Head of caudate nucleus (tissue), 42 donors: ENCODE measurements around the gene DCTN2.
"Not testable (repeated sequence)": the region's sequence is repeated elsewhere in the genome, so short reads cannot be mapped to it uniquely, and the experiment has no call there.

ENCODE experiments used
- DNase-seq, 42 donors: peaks; one replicate each; pipeline versions ENCODE4 v3.0.0 to v3.0.0-alpha.2; 2020 to 2021; ENCODE audit warnings: mixed read lengths in 7 of 42
- intact Hi-C: fragments of 100-400 bp; cut with DNase I; formaldehyde crosslinking; loops from one replicate; pipeline ENCODE4 v1.15.0; 2022

The DCTN2 gene

GRCh38 chr12:57579677-57580465, 32.9 kb upstream of the DCTN2 start:
- intact Hi-C loops: loop anchor here (5.0 kb wide), 1 partner anchor 42 kb away; no protein-coding TSS in a partner anchor
- no peak for DNase-seq

- intact Hi-C loops: no loop called here
- no peak for DNase-seq
Observed at GRCh38 chr12:57579011-57579410, 32.0 kb upstream of the DCTN2 start.

GRCh38 chr12:57577981-57578758, 31.2 kb upstream of the DCTN2 start:
- DNase-seq: no peak
- intact Hi-C loops: no loop called here

- intact Hi-C loops: no loop called here
- no peak for DNase-seq
Observed at GRCh38 chr12:57576613-57577160, 29.7 kb upstream of the DCTN2 start.

GRCh38 chr12:57575771-57576612, 29.0 kb upstream of the DCTN2 start:
- intact Hi-C loops: no loop called here
- DNase-seq: peak in 1 of 42 donors; percentile 12

GRCh38 chr12:57574795-57575194, 27.8 kb upstream of the DCTN2 start:
- DNase-seq: peak in 1 of 42 donors; percentile 18
- intact Hi-C loops: no loop called here

GRCh38 chr12:57571926-57572762, 25.2 kb upstream of the DCTN2 start:
- peak in 1 of 42 donors; percentile 13 for DNase-seq
- intact Hi-C loops: no loop called here

- DNase-seq: peak in 1 of 42 donors; percentile 4
- intact Hi-C loops: not testable (repeated sequence)
Observed at GRCh38 chr12:57570438-57570837, 23.4 kb upstream of the DCTN2 start.

GRCh38 chr12:57569858-57570257, 22.9 kb upstream of the DCTN2 start:
- no peak for DNase-seq
- intact Hi-C loops: no loop called here

GRCh38 chr12:57568838-57569237, 21.8 kb upstream of the DCTN2 start:
- no peak for DNase-seq
- intact Hi-C loops: no loop called here

- no peak for DNase-seq
- intact Hi-C loops: no loop called here
Observed at GRCh38 chr12:57564178-57564740, 17.3 kb upstream of the DCTN2 start.

GRCh38 chr12:57563358-57563757, 16.4 kb upstream of the DCTN2 start:
- DNase-seq: no peak
- intact Hi-C loops: no loop called here

GRCh38 chr12:57561117-57561516, 14.1 kb upstream of the DCTN2 start:
- intact Hi-C loops, DNase-seq: not testable (repeated sequence)

- DNase-seq: no peak
- intact Hi-C loops: no loop called here
Observed at GRCh38 chr12:57560516-57560915, 13.5 kb upstream of the DCTN2 start.

- no peak for DNase-seq
- intact Hi-C loops: no loop called here
Observed at GRCh38 chr12:57558864-57559263, 11.9 kb upstream of the DCTN2 start.

- intact Hi-C loops: no loop called here
- no peak for DNase-seq
Observed at GRCh38 chr12:57554897-57555296, 7.9 kb upstream of the DCTN2 start.

GRCh38 chr12:57554453-57554852, 7.5 kb upstream of the DCTN2 start:
- intact Hi-C loops: no loop called here

More at GRCh38 chr12:57554453-57554852, 7.5 kb upstream of the DCTN2 start:
- no peak for DNase-seq
